Neural progenitor cell (in vitro differentiated cells): ENCODE measurements around the gene NAT8. TPM values are rescaled to one million over a fixed set of nuclear protein-coding genes. Genes with fewer than 3 reads are reported as not detected.
A peak's percentile ranks its signal among the peaks of the same experiment; 100 is the strongest.
"Not testable (repeated sequence)": the region's sequence is repeated elsewhere in the genome, so short reads cannot be mapped to it uniquely, and the experiment has no call there.

Source experiments
- DNase-seq: peaks from one replicate; pipeline ENCODE4 v3.0.0-alpha.2; 2016; ENCODE audit warnings: low spot score
- H2AFZ ChIP-seq: fragments of 200-600 bp; sonication (generic); replicated peaks from 2 replicates; pipeline ENCODE4 v1.6.1; 2016; ENCODE audit warnings: antibody characterized with exemption
- H3F3A ChIP-seq: fragments of 200-600 bp; sonication (generic); 2 replicates; pipeline ENCODE4 v1.6.1; 2016; ENCODE audit warnings: antibody characterized with exemption, low read depth
- H3K27ac ChIP-seq: fragments of 200-600 bp; sonication (generic); 2 replicates; pipeline ENCODE4 v1.5.1; 2016; ENCODE audit warnings: mild to moderate bottlenecking
- H3K27me3 ChIP-seq: fragments of 200-600 bp; sonication (generic); 2 replicates; pipeline ENCODE4 v1.6.1; 2016; ENCODE audit warnings: mild to moderate bottlenecking, moderate library complexity
- H3K36me3 ChIP-seq: fragments of 200-600 bp; sonication (generic); 2 replicates; pipeline ENCODE4 v1.5.1; 2016
- H3K4me1 ChIP-seq: fragments of 200-600 bp; sonication (generic); 2 replicates; pipeline ENCODE4 v1.6.1; 2016; ENCODE audit warnings: mixed run types
- H3K4me2 ChIP-seq: fragments of 200-600 bp; sonication (generic); 2 replicates; pipeline ENCODE4 v1.6.1; 2016
- H3K4me3 ChIP-seq: fragments of 200-600 bp; sonication (generic); 2 replicates; pipeline ENCODE4 v1.5.1; 2016
- H3K79me2 ChIP-seq: fragments of 200-600 bp; sonication (generic); 2 replicates; pipeline ENCODE4 v1.6.1; 2016; ENCODE audit warnings: low read depth
- H3K9ac ChIP-seq: fragments of 200-600 bp; sonication (generic); 2 replicates; pipeline ENCODE4 v1.6.1; 2016
- H3K9me3 ChIP-seq: fragments of 200-600 bp; sonication (generic); 2 replicates; pipeline ENCODE4 v1.5.1; 2016; ENCODE audit warnings: low read depth
- H4K20me1 ChIP-seq: fragments of 200-600 bp; sonication (generic); 2 replicates; pipeline ENCODE4 v1.6.1; 2016; ENCODE audit warnings: low read depth
- H3K27ac Mint-ChIP-seq: 3 replicates; pipeline ENCODE4 v1.8.0; 2021; ENCODE audit warnings: mixed read lengths
- H3K27me3 Mint-ChIP-seq: 2 replicates; pipeline ENCODE4 v1.8.0; 2022; ENCODE audit warnings: low read depth, mild to moderate bottlenecking, inconsistent platforms, moderate library complexity, mixed read lengths; ENCODE audit not compliant: insufficient read depth
- H3K36me3 Mint-ChIP-seq: 3 replicates; pipeline ENCODE4 v1.8.0; 2021; ENCODE audit warnings: mixed read lengths
- H3K4me1 Mint-ChIP-seq: 3 replicates; pipeline ENCODE4 v1.8.0; 2021; ENCODE audit warnings: mixed read lengths
- H3K4me3 Mint-ChIP-seq: 3 replicates; pipeline ENCODE4 v1.8.0; 2021; ENCODE audit warnings: mild to moderate bottlenecking, moderate library complexity, mixed read lengths
- H3K9me3 Mint-ChIP-seq: 3 replicates; pipeline ENCODE4 v1.8.0; 2020; ENCODE audit warnings: mixed read lengths
- EZH2 ChIP-seq: fragments of 200-600 bp; sonication (generic); IDR thresholded peaks from 2 replicates; pipeline ENCODE4 v1.6.1; 2017; ENCODE audit warnings: antibody characterized with exemption, mild to moderate bottlenecking, moderate library complexity
- EZH2phosphoT487 ChIP-seq: fragments of 200-600 bp; sonication (generic); IDR thresholded peaks from 2 replicates; pipeline ENCODE4 v1.6.1; 2017; ENCODE audit warnings: antibody characterized with exemption
- total RNA-seq: library from RNA; depleted of rRNA; stranded (reverse); fragments of >200 nt; gene quantifications from 2 replicates; pipeline ENCODE4 v1.2.3, GENCODE V29; 2015; ENCODE audit warnings: low replicate concordance
- TF ChIP-seq, protein P1 (sequence below): fragments of 200-600 bp; sonication (generic); IDR thresholded peaks from 2 replicates; pipeline ENCODE4 v1.5.1; 2017; ENCODE audit warnings: antibody characterized with exemption, mild to moderate bottlenecking

The NAT8 gene
- total RNA-seq, 1 donor from 2014 or later: not detected

DNA sequence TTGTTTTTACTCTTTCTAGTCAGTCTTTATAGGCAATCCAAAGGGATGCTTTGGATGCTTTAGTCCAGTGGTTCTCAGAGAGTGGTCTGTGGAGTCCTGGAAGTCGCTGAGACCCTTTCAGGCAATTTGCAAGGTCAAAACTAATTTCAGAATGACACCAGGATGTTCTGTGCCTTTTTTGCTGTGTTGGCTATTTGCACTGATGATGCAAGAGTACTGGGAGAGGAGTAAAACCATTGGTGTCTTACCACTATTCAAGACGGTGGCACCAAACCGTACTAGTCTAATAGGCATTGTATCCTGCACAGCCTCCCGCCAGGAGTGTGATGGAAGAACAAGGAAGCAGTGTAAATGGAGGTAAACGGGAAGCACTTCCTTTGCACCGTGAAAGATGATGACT is 34.0 kb upstream of the NAT8 start:
- H3K9me3 Mint-ChIP-seq, H3K27ac ChIP-seq, H3K27me3 Mint-ChIP-seq, H3K4me1 Mint-ChIP-seq, H3K4me2 ChIP-seq, H3K27ac Mint-ChIP-seq, H3K36me3 ChIP-seq, H3K36me3 Mint-ChIP-seq, H3K9ac ChIP-seq, H3K27me3 ChIP-seq, H3K4me3 ChIP-seq, DNase-seq, H3K4me3 Mint-ChIP-seq, H3K79me2 ChIP-seq, H3K9me3 ChIP-seq, H4K20me1 ChIP-seq, H3K4me1 ChIP-seq, H3F3A ChIP-seq: not testable (repeated sequence)
- H2AFZ ChIP-seq: peak overlapping the region; percentile 1

DNA sequence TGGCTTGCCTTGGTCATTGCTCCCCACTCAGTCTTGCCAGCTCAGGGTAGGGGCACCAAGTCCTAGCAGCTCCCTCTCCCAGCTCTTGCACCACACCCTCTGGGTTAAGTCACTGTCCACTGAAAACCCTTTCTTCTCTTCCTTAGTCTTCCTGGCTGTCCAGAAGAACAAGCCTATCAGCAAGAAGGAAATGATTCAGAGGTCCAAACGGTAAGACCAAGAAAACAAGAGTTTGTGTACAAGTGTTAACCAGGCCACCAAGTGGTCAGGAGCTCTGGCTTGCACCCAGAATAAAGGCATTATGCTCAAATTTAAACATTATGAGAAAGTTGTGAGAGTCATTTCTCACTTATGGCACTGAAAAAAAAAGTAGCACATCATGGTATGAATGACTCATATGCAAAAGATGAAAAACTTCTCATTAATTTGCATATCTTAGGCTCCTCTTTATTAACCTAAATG is 32.5 kb upstream of the NAT8 start:
- H3K9me3 Mint-ChIP-seq, H3K4me1 ChIP-seq, H2AFZ ChIP-seq, H3K4me3 Mint-ChIP-seq, H3K36me3 ChIP-seq, H3F3A ChIP-seq, H3K4me1 Mint-ChIP-seq, H3K4me3 ChIP-seq, H3K4me2 ChIP-seq, H3K9ac ChIP-seq, H3K27me3 ChIP-seq, H3K27ac ChIP-seq, H4K20me1 ChIP-seq, H3K27ac Mint-ChIP-seq, H3K9me3 ChIP-seq, H3K27me3 Mint-ChIP-seq, DNase-seq, H3K79me2 ChIP-seq, H3K36me3 Mint-ChIP-seq: not testable (repeated sequence)

DNA sequence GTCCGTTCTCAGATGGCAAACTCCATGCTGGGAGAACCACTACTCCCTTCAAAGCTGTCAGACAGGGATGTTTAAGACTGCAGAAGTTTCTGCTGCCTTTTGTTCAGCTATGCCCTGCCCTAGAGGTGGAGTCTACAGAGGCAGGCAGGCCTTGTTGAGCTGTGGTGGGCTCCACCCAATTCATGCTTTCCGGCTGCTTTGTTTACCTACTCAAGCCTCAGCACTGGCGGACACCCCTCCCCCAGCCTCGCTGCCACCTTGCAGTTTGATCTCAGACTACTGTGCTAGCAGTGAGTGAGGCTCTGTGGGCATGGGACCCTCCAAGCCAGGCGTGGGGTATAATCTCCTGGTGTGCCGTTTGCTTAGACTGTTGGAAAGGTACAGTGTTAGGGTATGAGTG is 27.8 kb upstream of the NAT8 start:
- not testable (repeated sequence) for H3K9ac ChIP-seq, H2AFZ ChIP-seq, DNase-seq, H3K4me3 Mint-ChIP-seq, H3K9me3 ChIP-seq, H3K36me3 ChIP-seq, H3K27me3 Mint-ChIP-seq, H3K9me3 Mint-ChIP-seq, H3K36me3 Mint-ChIP-seq, H4K20me1 ChIP-seq, H3K4me3 ChIP-seq, H3K4me2 ChIP-seq, H3K27ac ChIP-seq, H3K27ac Mint-ChIP-seq, H3K4me1 ChIP-seq, H3K4me1 Mint-ChIP-seq, H3K79me2 ChIP-seq, H3F3A ChIP-seq
- peaks cover 18% of the 10 kb centered on the region for H3K27me3 ChIP-seq

DNA sequence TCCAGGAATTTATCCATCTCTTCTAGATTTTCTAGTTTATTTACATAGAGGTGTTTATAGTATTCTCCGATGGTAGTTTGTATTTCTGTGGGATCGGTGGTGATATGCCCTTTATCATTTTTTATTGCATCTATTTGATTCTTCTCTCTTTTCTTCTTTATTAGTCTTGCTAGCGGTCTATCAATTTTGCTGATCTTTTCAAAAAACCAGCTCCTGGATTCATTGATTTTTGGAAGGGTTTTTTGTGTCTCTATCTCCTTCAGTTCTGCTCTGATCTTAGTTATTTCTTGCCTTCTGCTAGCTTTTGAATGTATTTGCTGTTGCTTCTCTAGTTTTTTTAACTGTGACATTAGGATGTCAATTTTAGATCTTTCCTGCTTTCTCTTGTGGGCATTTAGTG is 25.0 kb upstream of the NAT8 start:
- not testable (repeated sequence) for H3K4me3 ChIP-seq, H3K79me2 ChIP-seq, H3K27ac ChIP-seq, H3K36me3 Mint-ChIP-seq, H3K9me3 Mint-ChIP-seq, H4K20me1 ChIP-seq, H3K4me1 Mint-ChIP-seq, H3K4me2 ChIP-seq, DNase-seq, H3K9ac ChIP-seq, H3K4me3 Mint-ChIP-seq, H3K27ac Mint-ChIP-seq, H3K4me1 ChIP-seq, H3K36me3 ChIP-seq, H3F3A ChIP-seq, H2AFZ ChIP-seq, H3K27me3 Mint-ChIP-seq, H3K9me3 ChIP-seq
- peaks cover 38% of the 10 kb centered on the region for H3K27me3 ChIP-seq

DNA sequence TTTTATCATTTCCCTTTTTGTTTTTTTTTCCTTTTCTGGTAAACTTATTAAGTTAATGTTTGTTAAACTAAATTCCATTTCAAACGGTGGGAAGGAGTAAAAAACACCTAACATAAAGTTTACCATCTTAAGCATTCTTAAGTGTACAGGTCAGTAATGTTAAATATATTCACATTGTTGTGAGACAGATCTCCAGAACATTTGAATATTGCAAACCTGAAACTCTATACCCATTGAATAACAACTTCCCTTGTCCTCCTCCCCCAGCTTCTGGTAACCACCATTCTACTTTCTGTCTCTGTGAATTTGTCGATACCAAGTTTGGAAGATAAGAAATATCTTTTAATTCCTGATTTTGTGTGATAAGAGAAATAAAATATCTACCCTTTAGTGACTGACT is 12.0 kb upstream of the NAT8 start:
- H3K9me3 Mint-ChIP-seq: no peaks in the 10 kb centered on the region
- DNase-seq: no peak
- no peak overlapping the region for H3K4me3 Mint-ChIP-seq
- H3K27me3 Mint-ChIP-seq: no peaks in the 10 kb centered on the region
- Histone ChIP-seq H3K27ac (no peak overlapping the region), H3K27me3 (peaks cover 34% of the 10 kb centered on the region), H3F3A (no peaks in the 10 kb centered on the region), H3K9ac (no peak overlapping the region), H3K4me1 (no peaks in the 10 kb centered on the region), H3K36me3 (no peaks in the 10 kb centered on the region), H4K20me1 (no peaks in the 10 kb centered on the region), H2AFZ (no peak overlapping the region), H3K79me2 (no peaks in the 10 kb centered on the region), H3K4me2 (no peak overlapping the region), H3K9me3 (no peaks in the 10 kb centered on the region), H3K4me3 (no peak overlapping the region)
- no peaks in the 10 kb centered on the region for H3K36me3 Mint-ChIP-seq
- no peak overlapping the region for H3K27ac Mint-ChIP-seq
- no peaks in the 10 kb centered on the region for H3K4me1 Mint-ChIP-seq
- TF ChIP-seq, protein P1, sequence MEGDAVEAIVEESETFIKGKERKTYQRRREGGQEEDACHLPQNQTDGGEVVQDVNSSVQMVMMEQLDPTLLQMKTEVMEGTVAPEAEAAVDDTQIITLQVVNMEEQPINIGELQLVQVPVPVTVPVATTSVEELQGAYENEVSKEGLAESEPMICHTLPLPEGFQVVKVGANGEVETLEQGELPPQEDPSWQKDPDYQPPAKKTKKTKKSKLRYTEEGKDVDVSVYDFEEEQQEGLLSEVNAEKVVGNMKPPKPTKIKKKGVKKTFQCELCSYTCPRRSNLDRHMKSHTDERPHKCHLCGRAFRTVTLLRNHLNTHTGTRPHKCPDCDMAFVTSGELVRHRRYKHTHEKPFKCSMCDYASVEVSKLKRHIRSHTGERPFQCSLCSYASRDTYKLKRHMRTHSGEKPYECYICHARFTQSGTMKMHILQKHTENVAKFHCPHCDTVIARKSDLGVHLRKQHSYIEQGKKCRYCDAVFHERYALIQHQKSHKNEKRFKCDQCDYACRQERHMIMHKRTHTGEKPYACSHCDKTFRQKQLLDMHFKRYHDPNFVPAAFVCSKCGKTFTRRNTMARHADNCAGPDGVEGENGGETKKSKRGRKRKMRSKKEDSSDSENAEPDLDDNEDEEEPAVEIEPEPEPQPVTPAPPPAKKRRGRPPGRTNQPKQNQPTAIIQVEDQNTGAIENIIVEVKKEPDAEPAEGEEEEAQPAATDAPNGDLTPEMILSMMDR: no peak
- no peak for TF ChIP-seq EZH2
- no peak for TF ChIP-seq EZH2phosphoT487
